Endodermal cell (in vitro differentiated cells): ENCODE results near the gene SLC24A3. TPM values are rescaled to one million over a fixed set of nuclear protein-coding genes. Genes with fewer than 3 reads are reported as not detected.

Source experiments
- DNase-seq: peaks from one replicate; pipeline ENCODE4 v3.0.0-alpha.2; 2017
- H3K27ac ChIP-seq: 2 replicates; pipeline ENCODE4 v1.5.1; 2013; ENCODE audit warnings: mild to moderate bottlenecking, low read depth, low read length, moderate library complexity
- H3K27me3 ChIP-seq: 2 replicates; pipeline ENCODE4 v1.6.1; 2013; ENCODE audit warnings: mild to moderate bottlenecking, low read length, moderate library complexity; ENCODE audit not compliant: insufficient read depth, control insufficient read depth, poor library complexity, severe bottlenecking
- H3K36me3 ChIP-seq: 2 replicates; pipeline ENCODE4 v1.7.0; 2013; ENCODE audit warnings: mild to moderate bottlenecking, low read length, moderate library complexity; ENCODE audit not compliant: control insufficient read depth, insufficient read depth
- H3K4me1 ChIP-seq: one replicate; pipeline ENCODE4 v1.7.0; 2013; ENCODE audit warnings: low read length; ENCODE audit not compliant: control insufficient read depth, insufficient read depth
- H3K4me3 ChIP-seq: 2 replicates; pipeline ENCODE4 v1.5.1; 2013; ENCODE audit warnings: mild to moderate bottlenecking, low read length, moderate library complexity
- H3K9ac ChIP-seq: 2 replicates; pipeline ENCODE4 v1.6.1; 2013; ENCODE audit warnings: mild to moderate bottlenecking, low read length, moderate library complexity; ENCODE audit not compliant: poor library complexity, severe bottlenecking; ENCODE audit errors: extremely low read depth
- H3K9me3 ChIP-seq: 2 replicates; pipeline ENCODE4 v1.6.1; 2013; ENCODE audit warnings: mild to moderate bottlenecking, low read length, moderate library complexity; ENCODE audit not compliant: control insufficient read depth
- H3K27ac Mint-ChIP-seq: 2 replicates; pipeline ENCODE4 v1.8.0; 2020; ENCODE audit warnings: mixed read lengths
- H3K27me3 Mint-ChIP-seq: 2 replicates; pipeline ENCODE4 v1.8.0; 2021; ENCODE audit warnings: mild to moderate bottlenecking, mixed read lengths; ENCODE audit not compliant: insufficient read depth
- H3K36me3 Mint-ChIP-seq: 2 replicates; pipeline ENCODE4 v1.8.0; 2020; ENCODE audit warnings: low read depth, mixed read lengths
- H3K4me1 Mint-ChIP-seq: 2 replicates; pipeline ENCODE4 v1.8.0; 2020; ENCODE audit warnings: mixed read lengths
- H3K4me3 Mint-ChIP-seq: 2 replicates; pipeline ENCODE4 v1.8.0; 2020; ENCODE audit warnings: mild to moderate bottlenecking, moderate library complexity, mixed read lengths
- H3K9me3 Mint-ChIP-seq: 2 replicates; pipeline ENCODE4 v1.8.0; 2020; ENCODE audit warnings: mild to moderate bottlenecking, mixed read lengths
- WGBS, 2 experiments: methylation state at CpG; one replicate each; pipeline versions ENCODE4 v1.1.5 to v1.1.7; 2013; ENCODE audit warnings: missing lambda C conversion rate in 2 of 2, mixed read lengths in 1 of 2; ENCODE audit not compliant: insufficient coverage in 1 of 2, insufficient read length in 1 of 2; 5-methylcytosine and 5-hydroxymethylcytosine counted together
- total RNA-seq, 2 donors: library from RNA; stranded (reverse); fragmentation: NEBNext Ultra II Directional in 1 of 2; extraction: Animal tissue kit (Norgen Biotek cat#: 25700) in 1 of 2; gene quantifications; 2 replicates in 1 of 2; 3 replicates in 1 of 2; pipeline ENCODE4 v1.2.1, GENCODE V29; 2021
- TF ChIP-seq, protein P1 (sequence below): fragments of 200-600 bp; sonication (generic); conservative IDR thresholded peaks from 2 replicates; pipeline ENCODE4 v1.5.0; 2021; ENCODE audit warnings: antibody characterized with exemption, mild to moderate bottlenecking

Gene SLC24A3
- total RNA-seq, 2 donors from 2014 or later: 1.5 to 1.8 TPM

DNA sequence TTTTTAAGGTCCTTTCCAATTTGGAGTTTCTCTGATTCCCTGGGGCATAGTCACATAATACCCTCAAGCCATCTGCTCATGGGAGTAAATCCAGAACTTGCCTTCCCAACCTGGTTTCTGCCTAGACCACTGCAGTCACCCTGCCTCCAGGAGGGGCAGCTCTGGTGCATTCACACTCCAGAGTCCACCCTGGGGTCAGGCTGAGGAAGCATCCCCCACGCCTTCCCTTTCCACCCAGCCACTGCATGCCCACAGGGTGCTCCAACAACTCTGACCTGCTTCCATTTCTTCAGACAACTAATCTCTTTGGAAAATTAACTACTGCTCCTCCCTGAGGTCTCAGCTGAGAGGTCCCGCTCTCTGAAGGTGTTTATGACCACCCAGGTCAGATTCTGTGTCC, 334.2 kb downstream of the SLC24A3 start:
- WGBS, 2 experiments: 86 to 92% methylated on average over 1 to 2 of the region's 2 CpGs
- no peaks in the 10 kb centered on the region for H3K36me3 ChIP-seq
- H3K4me3 ChIP-seq: no peak overlapping the region
- DNase-seq: no peak
- H3K9me3 ChIP-seq: no peaks in the 10 kb centered on the region
- no peaks in the 10 kb centered on the region for H3K36me3 Mint-ChIP-seq
- no peak overlapping the region for H3K27ac Mint-ChIP-seq
- no peak overlapping the region for H3K4me3 Mint-ChIP-seq
- TF ChIP-seq, protein P1, sequence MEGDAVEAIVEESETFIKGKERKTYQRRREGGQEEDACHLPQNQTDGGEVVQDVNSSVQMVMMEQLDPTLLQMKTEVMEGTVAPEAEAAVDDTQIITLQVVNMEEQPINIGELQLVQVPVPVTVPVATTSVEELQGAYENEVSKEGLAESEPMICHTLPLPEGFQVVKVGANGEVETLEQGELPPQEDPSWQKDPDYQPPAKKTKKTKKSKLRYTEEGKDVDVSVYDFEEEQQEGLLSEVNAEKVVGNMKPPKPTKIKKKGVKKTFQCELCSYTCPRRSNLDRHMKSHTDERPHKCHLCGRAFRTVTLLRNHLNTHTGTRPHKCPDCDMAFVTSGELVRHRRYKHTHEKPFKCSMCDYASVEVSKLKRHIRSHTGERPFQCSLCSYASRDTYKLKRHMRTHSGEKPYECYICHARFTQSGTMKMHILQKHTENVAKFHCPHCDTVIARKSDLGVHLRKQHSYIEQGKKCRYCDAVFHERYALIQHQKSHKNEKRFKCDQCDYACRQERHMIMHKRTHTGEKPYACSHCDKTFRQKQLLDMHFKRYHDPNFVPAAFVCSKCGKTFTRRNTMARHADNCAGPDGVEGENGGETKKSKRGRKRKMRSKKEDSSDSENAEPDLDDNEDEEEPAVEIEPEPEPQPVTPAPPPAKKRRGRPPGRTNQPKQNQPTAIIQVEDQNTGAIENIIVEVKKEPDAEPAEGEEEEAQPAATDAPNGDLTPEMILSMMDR: no peak
- peaks cover 2% of the 10 kb centered on the region for H3K27me3 Mint-ChIP-seq
- H3K9ac ChIP-seq: no peak overlapping the region
- peaks cover 5% of the 10 kb centered on the region for H3K4me1 ChIP-seq
- no peaks in the 10 kb centered on the region for H3K27me3 ChIP-seq
- peaks cover 4% of the 10 kb centered on the region for H3K4me1 Mint-ChIP-seq
- H3K27ac ChIP-seq: no peak overlapping the region
- H3K9me3 Mint-ChIP-seq: no peaks in the 10 kb centered on the region

DNA sequence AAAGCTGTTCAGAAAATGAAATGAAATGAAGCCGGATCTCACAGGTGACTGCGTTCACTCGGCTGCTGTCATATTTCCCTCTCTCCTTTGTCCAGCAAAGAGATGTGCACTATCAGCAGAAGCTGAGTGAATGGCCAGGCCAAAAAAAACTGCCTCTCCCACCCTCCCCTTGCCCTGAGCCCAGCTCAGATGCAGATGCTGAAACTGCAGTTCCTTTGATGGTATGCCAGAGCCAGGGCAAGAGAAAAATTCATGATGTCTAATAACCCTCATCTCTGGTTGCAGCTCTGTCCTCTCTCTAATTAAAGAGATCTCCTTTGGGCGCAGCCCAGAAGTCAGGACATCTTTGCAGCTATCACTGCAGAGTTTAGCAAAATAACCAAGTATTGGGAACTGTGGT, 335.1 kb downstream of the SLC24A3 start:
- no peak for DNase-seq
- peaks cover 2% of the 10 kb centered on the region for H3K27me3 Mint-ChIP-seq
- no peaks in the 10 kb centered on the region for H3K27me3 ChIP-seq
- no peaks in the 10 kb centered on the region for H3K9me3 ChIP-seq
- H3K27ac Mint-ChIP-seq: no peak overlapping the region
- peaks cover 4% of the 10 kb centered on the region for H3K4me1 Mint-ChIP-seq
- H3K4me3 ChIP-seq: no peak overlapping the region
- H3K9ac ChIP-seq: no peak overlapping the region
- no peaks in the 10 kb centered on the region for H3K36me3 ChIP-seq
- H3K27ac ChIP-seq: no peak overlapping the region
- no peaks in the 10 kb centered on the region for H3K9me3 Mint-ChIP-seq
- H3K4me1 ChIP-seq: peaks cover 13% of the 10 kb centered on the region
- WGBS, 2 experiments: 74 to 95% methylated on average over 3 to 4 of the region's 4 CpGs
- H3K4me3 Mint-ChIP-seq: no peak overlapping the region
- H3K36me3 Mint-ChIP-seq: no peaks in the 10 kb centered on the region
- TF ChIP-seq, protein P1: no peak

- Histone ChIP-seq H3K9me3 (no peaks in the 10 kb centered on the region), H3K27ac (no peak overlapping the region), H3K4me3 (no peak overlapping the region), H3K9ac (no peak overlapping the region), H3K4me1 (peaks cover 19% of the 10 kb centered on the region), H3K27me3 (no peaks in the 10 kb centered on the region), H3K36me3 (no peaks in the 10 kb centered on the region)
- Mint-ChIP-seq H3K27me3 (peaks cover 2% of the 10 kb centered on the region), H3K9me3 (no peaks in the 10 kb centered on the region), H3K4me3 (no peak overlapping the region), H3K4me1 (peaks cover 11% of the 10 kb centered on the region), H3K27ac (no peak overlapping the region), H3K36me3 (no peaks in the 10 kb centered on the region)
- TF ChIP-seq, protein P1: no peak
- no peak for DNase-seq
Observed at GRCh38 chr20:19549896-19550295, 337.5 kb downstream of the SLC24A3 start.
